OCI-LY1 (cell line): Measurements from ENCODE around the gene CCDC8.

Experiments used
- EZH2 ChIP-seq: fragments of 200-600 bp; sonication (generic), shearing (Covaris generic); IDR thresholded peaks from 2 replicates; pipeline ENCODE4 v1.8.0; 2017; ENCODE audit warnings: borderline replicate concordance, mixed run types, mild to moderate bottlenecking, antibody characterized with exemption, low read length, moderate library complexity, mixed read lengths
- TF ChIP-seq, protein P1 (sequence below): fragments of 200-600 bp; sonication (generic), shearing (Covaris generic); IDR thresholded peaks from 2 replicates; pipeline ENCODE4 v1.5.1; 2017; ENCODE audit warnings: mild to moderate bottlenecking, antibody characterized with exemption, low read length, moderate library complexity, mixed read lengths

- TF ChIP-seq, protein P1, sequence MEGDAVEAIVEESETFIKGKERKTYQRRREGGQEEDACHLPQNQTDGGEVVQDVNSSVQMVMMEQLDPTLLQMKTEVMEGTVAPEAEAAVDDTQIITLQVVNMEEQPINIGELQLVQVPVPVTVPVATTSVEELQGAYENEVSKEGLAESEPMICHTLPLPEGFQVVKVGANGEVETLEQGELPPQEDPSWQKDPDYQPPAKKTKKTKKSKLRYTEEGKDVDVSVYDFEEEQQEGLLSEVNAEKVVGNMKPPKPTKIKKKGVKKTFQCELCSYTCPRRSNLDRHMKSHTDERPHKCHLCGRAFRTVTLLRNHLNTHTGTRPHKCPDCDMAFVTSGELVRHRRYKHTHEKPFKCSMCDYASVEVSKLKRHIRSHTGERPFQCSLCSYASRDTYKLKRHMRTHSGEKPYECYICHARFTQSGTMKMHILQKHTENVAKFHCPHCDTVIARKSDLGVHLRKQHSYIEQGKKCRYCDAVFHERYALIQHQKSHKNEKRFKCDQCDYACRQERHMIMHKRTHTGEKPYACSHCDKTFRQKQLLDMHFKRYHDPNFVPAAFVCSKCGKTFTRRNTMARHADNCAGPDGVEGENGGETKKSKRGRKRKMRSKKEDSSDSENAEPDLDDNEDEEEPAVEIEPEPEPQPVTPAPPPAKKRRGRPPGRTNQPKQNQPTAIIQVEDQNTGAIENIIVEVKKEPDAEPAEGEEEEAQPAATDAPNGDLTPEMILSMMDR = no peak
- no peak for TF ChIP-seq EZH2
Measured at GRCh38 chr19:46361915-46362314, 51.4 kb downstream of the CCDC8 start.
